ENCODE data around the gene TSPYL1.

- TF ChIP-seq GATA3 (IDR thresholded peaks at IDR 0.05; ENCODE audit: low read depth, low read length), result no peak
- no peak for TF ChIP-seq GATA2 (IDR thresholded peaks at IDR 0.05; ENCODE audit: low read depth, low read length)
Observed at GRCh38 chr6:116326181-116326671, 46.5 kb upstream of the TSPYL1 start.
